Astrocyte (in vitro differentiated cells and primary cell): ENCODE data around the gene AZIN2. TPM values are rescaled to one million over a fixed set of nuclear protein-coding genes. Genes with fewer than 3 reads are reported as not detected.

ENCODE experiments used
- DNase-seq: peaks from one replicate; pipeline ENCODE4 v3.0.0-alpha.2; 2010; ENCODE audit warnings: low read depth
- FAIRE-seq: peaks from 2 replicates; lab custom pipeline; 2011; peaks lifted over from hg19 to GRCh38; lab: Jason Lieb, UNC
- H2AFZ ChIP-seq: 2 replicates; pipeline ENCODE4 v1.6.0; 2012; ENCODE audit warnings: low read depth, low read length, inconsistent platforms
- H3K27ac ChIP-seq: 2 replicates; pipeline ENCODE4 v1.5.1; 2011; ENCODE audit warnings: low read depth, low read length, inconsistent platforms
- H3K27me3 ChIP-seq: 2 replicates; pipeline ENCODE4 v1.6.0; 2011; ENCODE audit warnings: low read length, inconsistent platforms; ENCODE audit not compliant: insufficient read depth
- H3K36me3 ChIP-seq: 2 replicates; pipeline ENCODE4 v1.5.1; 2011; ENCODE audit warnings: low read length, inconsistent platforms; ENCODE audit not compliant: insufficient read depth
- H3K4me1 ChIP-seq: 2 replicates; pipeline ENCODE4 v1.5.1; 2011; ENCODE audit warnings: low read length, inconsistent platforms; ENCODE audit not compliant: insufficient read depth
- H3K4me2 ChIP-seq: 2 replicates; pipeline ENCODE4 v1.6.0; 2012; ENCODE audit warnings: low read length, inconsistent platforms
- H3K4me3 ChIP-seq: 2 replicates; pipeline ENCODE4 v1.5.1; 2011; ENCODE audit warnings: low read depth, mild to moderate bottlenecking, low read length, inconsistent platforms; ENCODE audit not compliant: insufficient read depth
- H3K79me2 ChIP-seq: 2 replicates; pipeline ENCODE4 v1.6.0; 2012; ENCODE audit warnings: mild to moderate bottlenecking, low read length, inconsistent platforms; ENCODE audit not compliant: insufficient read depth
- H3K9ac ChIP-seq: 2 replicates; pipeline ENCODE4 v1.6.0; 2012; ENCODE audit warnings: mild to moderate bottlenecking, low read length, inconsistent platforms
- H3K9me3 ChIP-seq: 2 replicates; pipeline ENCODE4 v1.5.1; 2012; ENCODE audit warnings: low read depth, mild to moderate bottlenecking, low read length, inconsistent platforms; ENCODE audit not compliant: insufficient read depth
- H4K20me1 ChIP-seq: 2 replicates; pipeline ENCODE4 v1.6.0; 2012; ENCODE audit warnings: low read length, inconsistent platforms; ENCODE audit not compliant: insufficient read depth
- H3K27ac Mint-ChIP-seq: one replicate; pipeline ENCODE4 v1.8.0; 2021; ENCODE audit warnings: mild to moderate bottlenecking, mixed read lengths; ENCODE audit not compliant: unreplicated experiment
- H3K27me3 Mint-ChIP-seq: one replicate; pipeline ENCODE4 v1.8.0; 2021; ENCODE audit warnings: low read depth, mixed read lengths; ENCODE audit not compliant: unreplicated experiment
- H3K36me3 Mint-ChIP-seq: one replicate; pipeline ENCODE4 v1.8.0; 2021; ENCODE audit warnings: low read depth, mixed read lengths; ENCODE audit not compliant: unreplicated experiment
- H3K4me1 Mint-ChIP-seq: one replicate; pipeline ENCODE4 v1.8.0; 2021; ENCODE audit warnings: low read depth, mixed read lengths; ENCODE audit not compliant: unreplicated experiment
- H3K4me3 Mint-ChIP-seq: one replicate; pipeline ENCODE4 v1.8.0; 2021; ENCODE audit warnings: mild to moderate bottlenecking, moderate library complexity, mixed read lengths; ENCODE audit not compliant: unreplicated experiment
- H3K9me3 Mint-ChIP-seq: one replicate; pipeline ENCODE4 v1.8.0; 2021; ENCODE audit warnings: mild to moderate bottlenecking, mixed read lengths; ENCODE audit not compliant: unreplicated experiment
- EZH2 ChIP-seq: IDR thresholded peaks from 2 replicates; pipeline ENCODE4 v1.6.1; 2012; ENCODE audit warnings: mild to moderate bottlenecking, low read length, inconsistent platforms; ENCODE audit not compliant: insufficient read depth
- total RNA-seq: library from RNA; stranded (reverse); gene quantifications from 2 replicates; pipeline ENCODE4 v1.2.1, GENCODE V29; 2021
- TF ChIP-seq, protein P1 (sequence below): IDR thresholded peaks from 2 replicates; pipeline ENCODE4 v1.5.1; 2011; ENCODE audit warnings: low read depth, mild to moderate bottlenecking, inconsistent platforms, low read length, moderate library complexity; ENCODE audit not compliant: insufficient read depth

AZIN2 gene
- total RNA-seq, 1 donor from 2014 or later: 10.1 TPM

DNA sequence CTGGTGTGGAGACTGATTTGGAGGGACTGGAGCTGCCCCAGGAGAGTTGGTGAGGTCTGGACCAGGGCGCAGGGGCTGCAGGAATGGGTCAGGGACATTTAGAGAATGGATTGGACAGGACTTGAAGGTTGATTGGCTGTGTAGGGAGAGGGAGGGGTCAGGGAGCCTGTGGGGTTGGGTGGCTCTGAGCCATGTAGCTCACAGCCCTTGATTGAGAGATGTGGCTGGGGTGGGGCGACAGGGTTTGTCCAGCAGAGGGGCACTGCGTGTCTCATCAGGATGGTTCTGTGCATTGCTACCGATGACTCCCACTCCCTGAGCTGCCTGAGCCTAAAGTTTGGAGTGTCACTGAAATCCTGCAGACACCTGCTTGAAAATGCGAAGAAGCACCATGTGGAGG, 12.1 kb downstream of the AZIN2 start:
- no peak overlapping the region for H3K27ac ChIP-seq
- peaks cover 24% of the 10 kb centered on the region for H3K4me1 Mint-ChIP-seq
- FAIRE-seq: no peak
- no peak for DNase-seq
- no peak overlapping the region for H3K27ac Mint-ChIP-seq
- H3K9me3 ChIP-seq: no peaks in the 10 kb centered on the region
- H3K9me3 Mint-ChIP-seq: no peaks in the 10 kb centered on the region
- TF ChIP-seq, protein P1, sequence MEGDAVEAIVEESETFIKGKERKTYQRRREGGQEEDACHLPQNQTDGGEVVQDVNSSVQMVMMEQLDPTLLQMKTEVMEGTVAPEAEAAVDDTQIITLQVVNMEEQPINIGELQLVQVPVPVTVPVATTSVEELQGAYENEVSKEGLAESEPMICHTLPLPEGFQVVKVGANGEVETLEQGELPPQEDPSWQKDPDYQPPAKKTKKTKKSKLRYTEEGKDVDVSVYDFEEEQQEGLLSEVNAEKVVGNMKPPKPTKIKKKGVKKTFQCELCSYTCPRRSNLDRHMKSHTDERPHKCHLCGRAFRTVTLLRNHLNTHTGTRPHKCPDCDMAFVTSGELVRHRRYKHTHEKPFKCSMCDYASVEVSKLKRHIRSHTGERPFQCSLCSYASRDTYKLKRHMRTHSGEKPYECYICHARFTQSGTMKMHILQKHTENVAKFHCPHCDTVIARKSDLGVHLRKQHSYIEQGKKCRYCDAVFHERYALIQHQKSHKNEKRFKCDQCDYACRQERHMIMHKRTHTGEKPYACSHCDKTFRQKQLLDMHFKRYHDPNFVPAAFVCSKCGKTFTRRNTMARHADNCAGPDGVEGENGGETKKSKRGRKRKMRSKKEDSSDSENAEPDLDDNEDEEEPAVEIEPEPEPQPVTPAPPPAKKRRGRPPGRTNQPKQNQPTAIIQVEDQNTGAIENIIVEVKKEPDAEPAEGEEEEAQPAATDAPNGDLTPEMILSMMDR: no peak
- no peak for TF ChIP-seq EZH2
- no peaks in the 10 kb centered on the region for H3K27me3 ChIP-seq
- no peaks in the 10 kb centered on the region for H3K27me3 Mint-ChIP-seq
- H3K4me3 ChIP-seq: no peak overlapping the region
- no peak overlapping the region for H3K4me2 ChIP-seq
- no peak overlapping the region for H3K9ac ChIP-seq
- H3K36me3 ChIP-seq: no peaks in the 10 kb centered on the region
- no peak overlapping the region for H2AFZ ChIP-seq
- no peaks in the 10 kb centered on the region for H3K79me2 ChIP-seq
- H3K36me3 Mint-ChIP-seq: peaks cover 24% of the 10 kb centered on the region
- no peaks in the 10 kb centered on the region for H4K20me1 ChIP-seq
- H3K4me1 ChIP-seq: peaks cover 15% of the 10 kb centered on the region
- no peak overlapping the region for H3K4me3 Mint-ChIP-seq

DNA sequence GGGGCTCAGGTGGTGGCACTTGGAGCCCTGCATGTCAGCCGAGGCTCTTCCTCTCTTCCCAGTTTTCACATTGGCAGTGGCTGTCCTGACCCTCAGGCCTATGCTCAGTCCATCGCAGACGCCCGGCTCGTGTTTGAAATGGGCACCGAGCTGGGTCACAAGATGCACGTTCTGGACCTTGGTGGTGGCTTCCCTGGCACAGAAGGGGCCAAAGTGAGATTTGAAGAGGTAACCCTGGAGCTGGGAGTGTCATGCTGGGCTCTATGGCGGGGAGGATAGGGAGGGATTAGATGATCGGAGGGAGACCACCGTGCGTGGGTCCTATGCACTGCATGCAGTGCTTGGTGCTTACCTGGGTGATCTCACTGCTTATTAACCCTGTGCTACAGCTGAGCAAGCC, 13.5 kb downstream of the AZIN2 start:
- no peak overlapping the region for H3K27ac Mint-ChIP-seq
- Histone ChIP-seq H4K20me1 (no peaks in the 10 kb centered on the region), H2AFZ (no peak overlapping the region), H3K4me2 (no peak overlapping the region), H3K4me3 (no peak overlapping the region), H3K9me3 (no peaks in the 10 kb centered on the region), H3K27ac (no peak overlapping the region), H3K27me3 (no peaks in the 10 kb centered on the region), H3K4me1 (peaks cover 27% of the 10 kb centered on the region), H3K79me2 (no peaks in the 10 kb centered on the region), H3K36me3 (no peaks in the 10 kb centered on the region), H3K9ac (no peak overlapping the region)
- no peaks in the 10 kb centered on the region for H3K9me3 Mint-ChIP-seq
- no peak for FAIRE-seq
- H3K36me3 Mint-ChIP-seq: peaks cover 27% of the 10 kb centered on the region
- no peaks in the 10 kb centered on the region for H3K27me3 Mint-ChIP-seq
- no peak overlapping the region for H3K4me3 Mint-ChIP-seq
- DNase-seq: no peak
- TF ChIP-seq, protein P1: no peak
- no peak for TF ChIP-seq EZH2
- peaks cover 28% of the 10 kb centered on the region for H3K4me1 Mint-ChIP-seq

DNA sequence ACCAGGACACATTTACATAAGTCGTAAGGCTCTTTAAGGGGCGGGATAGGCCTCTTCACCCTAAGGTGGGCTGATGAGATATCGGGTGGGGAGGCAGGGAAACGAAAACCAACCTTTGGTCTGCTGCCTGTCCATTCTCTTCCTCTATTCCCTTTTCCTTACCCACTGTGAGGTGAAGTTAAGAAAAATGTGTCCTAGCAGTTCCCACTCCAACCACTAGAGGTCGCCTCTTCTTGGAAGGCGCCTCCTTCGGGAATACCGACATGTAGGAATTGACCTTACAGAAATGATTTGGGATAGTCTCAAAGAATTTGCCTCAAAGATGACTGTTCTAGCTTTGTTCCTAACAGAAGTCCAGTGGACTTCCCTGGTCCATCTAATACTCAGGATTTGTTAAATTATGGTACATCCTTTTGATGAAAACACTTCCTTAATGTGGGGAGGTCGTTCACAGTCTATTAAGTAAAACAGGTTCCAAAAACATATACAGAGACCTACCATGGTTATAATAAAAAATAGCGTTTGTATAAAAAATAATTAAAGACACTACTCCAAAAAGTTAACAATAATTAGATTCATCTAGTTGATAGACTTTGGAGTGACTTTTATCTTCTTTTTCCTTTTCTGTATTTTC, 14.1 kb downstream of the AZIN2 start:
- Mint-ChIP-seq H3K27ac (no peak overlapping the region), H3K4me1 (peaks cover 28% of the 10 kb centered on the region), H3K4me3 (no peak overlapping the region), H3K27me3 (no peaks in the 10 kb centered on the region), H3K36me3 (peaks cover 27% of the 10 kb centered on the region), H3K9me3 (no peaks in the 10 kb centered on the region)
- H3K4me1 ChIP-seq: peaks cover 31% of the 10 kb centered on the region
- no peaks in the 10 kb centered on the region for H3K79me2 ChIP-seq
- no peak overlapping the region for H3K9ac ChIP-seq
- no peak overlapping the region for H3K4me3 ChIP-seq
- no peak for FAIRE-seq
- peak overlapping the region; percentile 38 for H2AFZ ChIP-seq
- no peak overlapping the region for H3K4me2 ChIP-seq
- DNase-seq: peak; percentile 51
- no peaks in the 10 kb centered on the region for H4K20me1 ChIP-seq
- H3K9me3 ChIP-seq: no peaks in the 10 kb centered on the region
- H3K27ac ChIP-seq: no peak overlapping the region
- no peaks in the 10 kb centered on the region for H3K27me3 ChIP-seq
- H3K36me3 ChIP-seq: no peaks in the 10 kb centered on the region
- TF ChIP-seq, protein P1: peak; percentile 99
- no peak for TF ChIP-seq EZH2
